ENCODE measurements around the gene LILRB4. TPM values are rescaled to one million over a fixed set of nuclear protein-coding genes. Genes with fewer than 3 reads are reported as not detected.

LILRB4 gene
- total and polyA plus RNA-seq, 9 of the 15 experiments (the other 6 are each of a cell fraction or from before 2014, with no cell fraction given), result not detected

GRCh38 chr19:54614726-54615125, 48.1 kb upstream of the LILRB4 start (continued):
- no peak for TF ChIP-seq ZNF224 (CRISPR knock-in tag; IDR thresholded peaks at IDR 0.05)
- TF ChIP-seq, protein P1, sequence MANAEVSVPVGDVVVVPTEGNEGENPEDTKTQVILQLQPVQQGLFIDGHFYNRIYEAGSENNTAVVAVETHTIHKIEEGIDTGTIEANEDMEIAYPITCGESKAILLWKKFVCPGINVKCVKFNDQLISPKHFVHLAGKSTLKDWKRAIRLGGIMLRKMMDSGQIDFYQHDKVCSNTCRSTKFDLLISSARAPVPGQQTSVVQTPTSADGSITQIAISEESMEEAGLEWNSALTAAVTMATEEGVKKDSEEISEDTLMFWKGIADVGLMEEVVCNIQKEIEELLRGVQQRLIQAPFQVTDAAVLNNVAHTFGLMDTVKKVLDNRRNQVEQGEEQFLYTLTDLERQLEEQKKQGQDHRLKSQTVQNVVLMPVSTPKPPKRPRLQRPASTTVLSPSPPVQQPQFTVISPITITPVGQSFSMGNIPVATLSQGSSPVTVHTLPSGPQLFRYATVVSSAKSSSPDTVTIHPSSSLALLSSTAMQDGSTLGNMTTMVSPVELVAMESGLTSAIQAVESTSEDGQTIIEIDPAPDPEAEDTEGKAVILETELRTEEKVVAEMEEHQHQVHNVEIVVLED (CRISPR knock-in tag; IDR thresholded peaks at IDR 0.05), result no peak
- TF ChIP-seq NONO (IDR thresholded peaks at IDR 0.05; ENCODE audit: low read depth in 2 of 2, low read length in 1 of 2), result no peak
- TF ChIP-seq RERE (CRISPR knock-in tag; IDR thresholded peaks at IDR 0.05; ENCODE audit: borderline replicate concordance), result no peak
- no peak for TF ChIP-seq ZNF785 (CRISPR knock-in tag; IDR thresholded peaks at IDR 0.05)

Measured in K562 (cell line).